GM12878 (cell line): ENCODE data around the gene LCMT1. TPM values are rescaled to one million over a fixed set of nuclear protein-coding genes. Genes with fewer than 3 reads are reported as not detected.

Source experiments
- ASH2L ChIP-seq: fragments of 300-600, 200-600 bp; sonication (generic); IDR thresholded peaks from 2 replicates; pipeline ENCODE4 v1.6.1; 2017; ENCODE audit warnings: low read depth, mild to moderate bottlenecking, borderline replicate concordance
- BMI1 ChIP-seq: fragments of 450-650 bp; IDR thresholded peaks from 2 replicates; pipeline ENCODE4 v1.6.1; 2016; ENCODE audit warnings: mild to moderate bottlenecking, moderate library complexity, borderline replicate concordance
- CUX1 ChIP-seq: IDR thresholded peaks from 2 replicates; pipeline ENCODE4 v1.6.1; 2012; ENCODE audit warnings: improper control_type of control experiment, low read depth, low read length; ENCODE audit not compliant: insufficient replicate concordance
- FOXK2 ChIP-seq: fragments of 450-650 bp; IDR thresholded peaks from 2 replicates; pipeline ENCODE4 v1.6.1; 2017; ENCODE audit warnings: mild to moderate bottlenecking, moderate library complexity
- GABPA ChIP-seq: IDR thresholded peaks from 2 replicates; pipeline ENCODE4 v1.6.1; 2014; ENCODE audit warnings: antibody characterized with exemption, low read depth, mild to moderate bottlenecking, inconsistent platforms
- IKZF1 ChIP-seq: fragments of 450-650 bp; conservative IDR thresholded peaks from 2 replicates; pipeline ENCODE4 v1.6.1; 2017; ENCODE audit warnings: antibody characterized with exemption, mild to moderate bottlenecking
- IRF3 ChIP-seq: fragments of 450-650 bp; IDR thresholded peaks from 2 replicates; pipeline ENCODE4 v1.6.1; 2014; ENCODE audit warnings: mild to moderate bottlenecking
- MYC ChIP-seq: IDR thresholded peaks from 2 replicates; pipeline ENCODE4 v1.6.1; 2011; ENCODE audit warnings: mild to moderate bottlenecking, low read length, moderate library complexity, inconsistent platforms; ENCODE audit not compliant: insufficient read depth, insufficient replicate concordance, insufficient read length, severe bottlenecking
- NFYB ChIP-seq: IDR thresholded peaks from 2 replicates; pipeline ENCODE4 v1.6.1; 2011; ENCODE audit warnings: low read depth, mild to moderate bottlenecking, low read length, improper control_type of control experiment, moderate library complexity; ENCODE audit not compliant: insufficient read depth
- RB1 ChIP-seq: fragments of 450-650 bp; formaldehyde crosslinking; IDR thresholded peaks from 2 replicates; pipeline ENCODE4 v1.6.1; 2017; ENCODE audit warnings: mild to moderate bottlenecking, borderline replicate concordance
- RUNX3 ChIP-seq: IDR thresholded peaks from 2 replicates; pipeline ENCODE4 v1.6.1; 2012; ENCODE audit warnings: low read length, inconsistent platforms
- SREBF1 ChIP-seq: IDR thresholded peaks from 2 replicates; pipeline ENCODE4 v1.6.1; 2012; ENCODE audit warnings: mild to moderate bottlenecking, low read length
- STAT3 ChIP-seq: IDR thresholded peaks from 2 replicates; pipeline ENCODE4 v1.6.1; 2011; ENCODE audit warnings: low read depth, low read length, improper control_type of control experiment
- USF2 ChIP-seq: IDR thresholded peaks from 2 replicates; pipeline ENCODE4 v1.6.1; 2011; ENCODE audit warnings: low read depth, low read length, improper control_type of control experiment, borderline replicate concordance
- YBX1 ChIP-seq: fragments of 450-650 bp; IDR thresholded peaks from 2 replicates; pipeline ENCODE4 v1.6.1; 2016; ENCODE audit warnings: antibody characterized with exemption
- ZBTB11 ChIP-seq: fragments of 450-650 bp; formaldehyde crosslinking; IDR thresholded peaks from 2 replicates; pipeline ENCODE4 v1.5.0; 2022; ENCODE audit warnings: mild to moderate bottlenecking, missing genetic modification characterization
- ZNF274 ChIP-seq: IDR thresholded peaks from one replicate; pipeline ENCODE4 v1.8.0; 2011; ENCODE audit not compliant: insufficient read length, insufficient read depth
- ZNF384 ChIP-seq: IDR thresholded peaks from 2 replicates; pipeline ENCODE4 v1.6.1; 2012; ENCODE audit warnings: low read depth, mild to moderate bottlenecking, low read length, improper control_type of control experiment, borderline replicate concordance
- ZNF622 ChIP-seq: fragments of 450-650 bp; IDR thresholded peaks from 2 replicates; pipeline ENCODE4 v1.6.1; 2017; ENCODE audit warnings: mild to moderate bottlenecking, inconsistent platforms
- polyA plus RNA-seq, 11 experiments: library from polyadenylated mRNA; depleted of rRNA in 4 of 11; unstranded in 6 of 11; stranded (reverse) in 5 of 11; fragments of >200 nt; fragmentation: Nextera tagmentation in 4 of 11; fragmentation: Illumina TruSeq in 1 of 11; extraction: Ambion mirVana in 4 of 11; extraction: Trizol in 1 of 11; gene quantifications; 1 replicate in 1 of 11; 2 replicates in 10 of 11; pipeline versions ENCODE4 v1.2.1 to v1.2.3, GENCODE V29; 2011 to 2016; ENCODE audit warnings: inconsistent platforms in 2 of 11, missing spikeins in 2 of 11, low read depth in 1 of 11
- total RNA-seq, 4 experiments: library from RNA; depleted of rRNA in 3 of 4; stranded (reverse); fragments of >200 nt in 3 of 4; fragmentation: Illumina TruSeq in 1 of 4; extraction: Trizol in 1 of 4; gene quantifications; 2 replicates each; pipeline versions ENCODE4 v1.2.1 to v1.2.3, GENCODE V29; 2013 to 2021

The LCMT1 gene
- total and polyA plus RNA-seq, 10 of the 15 experiments (the other 5 are each of a cell fraction or from before 2014, with no cell fraction given), result 19.7 to 51.2 (median 32.6) TPM

- TF ChIP-seq USF2 (no peak), GABPA (peak; percentile 89), BMI1 (no peak), ZNF384 (no peak), NFYB (peak; percentile 89), STAT3 (no peak), ZBTB11 (no peak), CUX1 (no peak), ZNF622 (no peak), RB1 (peak; percentile 36; the same call in 1 of the 2 replicates), IKZF1 (peak; percentile 84), IRF3 (peak; percentile 86), RUNX3 (0 out of 2 replicates have a peak, but pooled peaks have one; percentile 7), MYC (peak; percentile 16), YBX1 (no peak), ASH2L (0 out of 2 replicates have a peak, but pooled peaks have one; percentile 53), SREBF1 (peak; percentile 75), ZNF274 (no peak), FOXK2 (0 out of 2 replicates have a peak, but pooled peaks have one; percentile 15)
Measured at GRCh38 chr16:25111403-25112166, at the start of gene LCMT1 (continued).
